HG03064 (cell line): ENCODE measurements around the gene SASH1.

Experiments used
- ATAC-seq: cut with Tn5 transposase; IDR thresholded peaks from one replicate; pipeline ENCODE4 v1.9.1; 2021; ENCODE audit warnings: low read depth; ENCODE audit not compliant: unreplicated experiment

SASH1 gene

GRCh38 chr6:148535976-148536375, 193.3 kb downstream of the SASH1 start:
- ATAC-seq: no peak

- no peak for ATAC-seq
Observed at GRCh38 chr6:148538261-148539190, 195.9 kb downstream of the SASH1 start.

DNA sequence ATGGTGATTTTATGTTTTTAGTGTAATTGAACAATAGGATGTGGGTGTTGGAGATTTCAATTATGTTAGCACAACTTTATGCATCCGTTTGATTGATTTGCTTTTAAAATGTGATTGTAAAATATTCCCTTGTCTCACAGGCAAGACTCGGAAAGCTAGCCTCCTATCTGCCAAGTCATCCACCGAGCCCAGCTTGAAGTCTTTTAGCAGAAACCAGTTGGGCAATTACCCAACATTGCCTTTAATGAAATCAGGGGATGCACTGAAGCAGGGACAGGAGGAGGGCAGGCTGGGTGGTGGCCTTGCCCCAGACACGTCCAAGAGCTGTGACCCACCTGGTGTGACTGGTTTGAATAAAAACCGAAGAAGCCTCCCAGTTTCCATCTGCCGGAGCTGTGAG, 200.9 kb downstream of the SASH1 start:
- no peak for ATAC-seq

GRCh38 chr6:148544421-148544820, 201.8 kb downstream of the SASH1 start:
- ATAC-seq: no peak

DNA sequence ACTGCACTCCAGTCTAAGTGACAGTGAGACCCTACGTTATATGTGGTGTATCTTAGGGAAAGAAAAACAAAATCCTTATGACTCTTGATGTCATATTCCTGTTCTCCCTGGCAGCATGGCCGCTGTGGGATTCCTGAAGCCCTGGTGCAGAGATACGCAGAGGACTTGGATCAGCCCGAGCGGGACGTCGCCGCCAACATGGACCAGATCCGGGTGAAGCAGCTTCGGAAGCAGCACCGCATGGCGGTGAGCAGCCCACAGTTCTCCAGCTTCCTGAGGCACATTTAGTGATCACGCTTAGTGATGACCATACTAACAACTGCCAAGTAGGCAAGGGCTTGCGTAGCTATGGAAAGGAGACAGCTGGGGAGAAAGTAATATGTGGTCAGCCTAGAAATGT, 203.3 kb downstream of the SASH1 start:
- ATAC-seq: no peak

- ATAC-seq: no peak
Observed at GRCh38 chr6:148547110-148547509, 204.5 kb downstream of the SASH1 start.

- ATAC-seq: no peak
Observed at GRCh38 chr6:148548065-148548748, 205.6 kb downstream of the SASH1 start.

DNA sequence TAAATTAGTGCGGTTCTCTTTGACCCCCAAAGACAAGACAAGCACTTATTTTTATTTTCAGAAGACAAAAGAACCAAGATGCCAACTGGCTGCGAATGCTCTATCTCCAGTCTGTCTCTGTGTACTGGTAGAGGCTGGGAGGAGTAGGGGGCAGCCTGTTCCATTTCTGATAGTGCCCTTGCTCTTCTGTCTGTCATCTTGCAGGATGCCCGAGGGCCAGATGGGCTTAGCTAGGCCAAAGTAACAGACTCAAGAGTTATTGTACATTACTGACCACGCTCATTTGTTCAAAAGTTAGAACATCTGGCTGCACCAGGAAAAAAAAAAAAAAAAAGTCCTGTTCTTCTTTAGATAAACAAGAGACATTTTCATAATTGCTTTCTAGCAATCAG, 206.1 kb downstream of the SASH1 start:
- ATAC-seq: no peak

- ATAC-seq: no peak
Observed at GRCh38 chr6:148550569-148550968, 207.9 kb downstream of the SASH1 start.

DNA sequence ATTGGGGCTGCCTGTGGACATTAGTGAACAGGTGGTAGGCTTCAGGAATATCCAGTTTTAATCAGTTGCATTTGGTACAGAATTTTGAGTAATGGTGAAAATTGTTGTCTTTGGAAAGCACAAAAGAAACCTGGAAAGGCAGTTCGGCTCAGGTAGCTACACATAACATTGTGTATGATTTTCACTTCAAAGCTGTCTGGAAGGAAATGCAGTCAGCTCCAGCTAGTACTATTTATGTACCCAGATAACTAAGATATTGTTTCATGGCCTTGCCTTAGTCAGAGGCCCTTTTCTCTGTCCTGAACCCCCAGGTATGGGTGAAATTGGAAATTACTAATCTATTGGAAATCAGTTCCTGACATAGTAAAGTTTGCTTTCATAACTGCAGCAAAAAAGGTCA, 208.6 kb downstream of the SASH1 start:
- ATAC-seq: no peak

DNA sequence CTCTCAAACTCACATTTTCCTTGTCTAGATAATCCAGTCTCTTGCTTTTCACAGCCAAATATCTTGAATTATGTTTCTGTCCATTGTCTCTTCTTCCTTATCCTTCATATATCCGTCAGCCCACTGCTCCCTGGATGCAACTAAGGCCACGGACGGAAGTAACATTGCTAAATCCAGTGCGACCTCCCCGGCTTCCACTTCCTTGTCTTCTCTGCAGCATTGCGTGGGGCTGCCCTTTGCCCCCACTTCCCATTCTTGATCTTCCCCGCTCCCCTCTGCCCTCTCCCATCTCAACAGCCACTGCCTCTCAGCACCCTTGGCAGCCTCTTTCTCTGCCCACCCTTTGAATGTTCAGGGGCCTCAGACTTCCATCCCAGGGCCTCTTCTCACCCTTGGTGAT, 213.8 kb downstream of the SASH1 start:
- ATAC-seq: no peak

DNA sequence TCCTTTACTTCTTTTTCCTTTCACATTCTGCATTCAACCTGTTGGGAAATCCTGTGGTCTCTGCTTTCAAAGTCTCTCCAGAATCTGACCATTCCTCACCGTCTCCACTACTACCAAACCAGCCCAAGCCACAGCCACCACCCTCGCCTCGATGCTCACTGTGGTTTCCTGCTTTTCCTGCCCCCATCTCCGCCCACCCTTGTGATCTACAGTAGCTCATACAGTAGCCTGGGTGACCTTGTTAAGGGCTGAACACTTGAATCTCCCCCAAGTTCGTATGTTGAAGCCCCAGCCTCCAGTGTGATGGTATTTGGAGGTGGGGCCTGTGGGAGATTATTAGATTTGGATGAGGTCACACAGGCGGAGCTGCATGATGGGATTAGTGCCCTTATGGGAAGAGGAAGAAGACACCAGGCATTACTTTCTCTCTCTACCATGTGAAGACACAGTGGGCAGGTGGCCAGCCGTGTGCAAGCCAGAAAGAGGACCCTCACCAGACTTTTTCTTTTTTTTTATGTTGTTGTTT, 215.2 kb downstream of the SASH1 start:
- ATAC-seq: no peak

DNA sequence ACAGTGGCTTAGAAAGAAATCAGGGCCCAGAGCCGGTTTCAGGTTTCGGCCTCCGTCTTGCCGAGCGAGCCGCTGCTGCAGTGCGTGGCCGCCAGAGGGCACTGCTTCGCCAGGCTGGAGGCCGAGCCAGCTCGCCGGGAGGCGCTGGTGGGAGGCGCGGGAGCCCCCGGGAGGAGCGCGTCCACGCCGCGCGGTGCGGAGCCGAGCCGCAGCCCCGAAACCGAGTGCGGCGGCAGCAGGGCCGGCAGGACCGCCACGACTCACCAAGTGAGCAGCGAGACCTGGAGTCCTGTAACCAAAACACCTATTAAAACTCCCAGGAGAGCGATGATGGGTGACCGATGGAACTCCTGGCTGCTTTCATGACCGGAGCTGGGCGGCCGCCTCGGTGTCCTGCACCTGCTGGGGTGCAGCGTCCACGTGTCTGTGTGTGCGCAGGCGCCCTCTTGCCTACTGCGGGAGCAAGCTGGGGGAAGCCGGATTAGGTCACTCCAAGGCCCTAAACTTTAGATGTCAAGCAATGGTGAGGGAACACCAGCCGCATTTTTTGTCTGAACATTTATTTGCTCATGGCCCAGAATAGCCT, 217.3 kb downstream of the SASH1 start:
- ATAC-seq: peak; percentile 89

GRCh38 chr6:148561629-148562028, 219.0 kb downstream of the SASH1 start:
- ATAC-seq: no peak

DNA sequence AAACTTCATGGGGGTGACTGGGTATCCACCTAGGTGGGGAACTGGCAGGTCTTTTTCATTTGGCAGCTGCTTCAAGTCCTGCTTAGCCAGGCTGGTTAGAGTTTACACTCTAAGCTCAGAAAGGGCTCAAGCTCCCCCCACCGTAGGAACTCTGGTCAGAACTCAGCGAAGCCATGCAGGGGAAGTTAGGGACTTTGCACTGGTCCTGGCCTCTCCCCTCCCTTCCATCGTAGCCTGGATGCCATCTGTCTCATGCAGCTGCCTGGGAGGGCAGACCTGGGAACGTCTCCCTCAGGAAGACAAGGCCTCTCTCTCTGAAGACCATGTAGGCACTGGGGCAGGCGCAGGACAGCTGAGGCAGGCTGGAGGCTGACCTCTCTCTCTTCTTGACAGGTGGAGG, 220.4 kb downstream of the SASH1 start:
- ATAC-seq: no peak

DNA sequence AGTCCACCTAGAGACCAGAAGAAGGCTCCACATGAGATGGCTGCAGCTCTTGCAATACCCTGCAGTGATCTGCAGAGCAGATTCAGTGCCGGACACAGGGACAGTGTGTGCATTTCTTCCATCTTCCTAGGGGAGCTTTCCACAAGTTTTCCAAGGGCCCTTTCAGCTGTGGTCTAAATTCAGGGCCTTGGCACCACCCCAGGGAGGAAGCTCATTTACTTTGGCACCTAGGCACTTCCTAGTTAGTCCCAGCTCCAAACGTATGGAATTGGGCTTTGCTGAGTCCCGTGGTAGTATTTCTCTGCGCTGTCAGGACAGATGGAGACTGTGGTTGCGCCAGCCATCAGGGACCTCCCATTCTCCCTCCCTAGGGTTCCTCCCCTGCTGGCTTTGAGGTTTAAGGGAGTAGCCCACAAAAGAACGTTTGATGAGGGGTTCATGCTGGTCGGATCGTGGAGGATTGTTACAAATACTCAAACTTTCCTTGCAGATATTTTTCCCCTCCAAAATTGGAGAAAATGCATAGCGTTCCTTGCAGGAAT, 221.9 kb downstream of the SASH1 start:
- ATAC-seq: no peak

- ATAC-seq: no peak
Observed at GRCh38 chr6:148565321-148565926, 222.8 kb downstream of the SASH1 start.

GRCh38 chr6:148565930-148566663, 223.5 kb downstream of the SASH1 start:
- ATAC-seq: no peak

DNA sequence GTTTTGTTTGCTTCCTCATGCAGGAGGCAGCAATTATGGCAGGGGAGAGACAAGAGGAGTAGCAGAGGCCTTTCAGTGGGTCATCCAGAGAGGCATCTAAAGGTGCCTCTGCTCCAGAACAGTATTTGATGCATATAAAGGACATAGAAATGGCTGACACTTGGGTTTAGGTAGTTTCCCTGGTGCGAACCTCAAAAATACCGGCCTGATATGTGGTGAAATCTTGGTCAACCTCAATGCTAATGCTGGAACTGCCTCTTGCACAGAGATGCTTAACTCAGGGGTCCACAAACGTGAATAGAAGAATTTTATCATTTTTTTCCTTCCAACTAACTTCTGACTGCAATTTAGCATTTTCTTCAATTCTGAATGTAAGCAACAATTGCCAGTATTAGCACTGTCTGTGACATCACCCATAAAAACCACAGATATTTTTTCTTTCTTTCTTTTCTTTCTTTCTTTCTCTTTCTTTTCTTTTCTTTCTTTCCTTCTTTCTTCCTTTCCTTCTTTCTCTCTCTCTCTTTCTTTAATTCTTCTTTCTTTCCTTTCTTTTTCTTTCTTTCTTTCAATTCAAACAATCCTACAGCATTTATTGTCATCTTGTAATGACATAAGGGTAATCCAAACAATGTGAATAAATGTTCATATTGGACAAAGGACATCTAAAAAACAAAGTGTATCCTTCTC, 224.2 kb downstream of the SASH1 start:
- no peak for ATAC-seq
